ENCODE measurements around the gene NIPBL.
"Not testable (repeated sequence)": the region's sequence is repeated elsewhere in the genome, so short reads cannot be mapped to it uniquely, and the experiment has no call there.

The NIPBL gene

GRCh38 chr5:37029436-37029835, 152.9 kb downstream of the NIPBL start:
- DNase-seq (ENCODE audit: low spot score): no peak

- no peak for DNase-seq (ENCODE audit: low spot score)
Observed at GRCh38 chr5:37034955-37035354, 158.4 kb downstream of the NIPBL start.

- DNase-seq (ENCODE audit: low spot score): no peak
Observed at GRCh38 chr5:37037840-37038239, 161.3 kb downstream of the NIPBL start.

GRCh38 chr5:37039824-37040223, 163.3 kb downstream of the NIPBL start:
- DNase-seq (ENCODE audit: low spot score): no peak

- DNase-seq (ENCODE audit: low spot score): peak; percentile 74
Observed at GRCh38 chr5:37043693-37044092, 167.1 kb downstream of the NIPBL start.

GRCh38 chr5:37044120-37044519, 167.6 kb downstream of the NIPBL start:
- no peak for DNase-seq (ENCODE audit: low spot score)

- DNase-seq (ENCODE audit: low spot score): peak; percentile 76
Observed at GRCh38 chr5:37045703-37046102, 169.1 kb downstream of the NIPBL start.

GRCh38 chr5:37047947-37048346, 171.4 kb downstream of the NIPBL start:
- DNase-seq (ENCODE audit: low spot score): no peak

GRCh38 chr5:37054391-37054790, 177.8 kb downstream of the NIPBL start:
- DNase-seq (ENCODE audit: low spot score): peak; percentile 49

- DNase-seq (ENCODE audit: low spot score): no peak
Observed at GRCh38 chr5:37055383-37055990, 178.9 kb downstream of the NIPBL start.

- no peak for DNase-seq (ENCODE audit: low spot score)
Observed at GRCh38 chr5:37056762-37057161, 180.2 kb downstream of the NIPBL start.

- DNase-seq (ENCODE audit: low spot score): no peak
Observed at GRCh38 chr5:37060030-37060429, 183.5 kb downstream of the NIPBL start.

- DNase-seq (ENCODE audit: low spot score): peak; percentile 73
Observed at GRCh38 chr5:37063739-37064138, 187.2 kb downstream of the NIPBL start.

GRCh38 chr5:37064442-37064841, 187.9 kb downstream of the NIPBL start:
- no peak for DNase-seq (ENCODE audit: low spot score)

GRCh38 chr5:37071487-37071886, 194.9 kb downstream of the NIPBL start:
- no peak for DNase-seq (ENCODE audit: low spot score)

- DNase-seq (ENCODE audit: low spot score): peak; percentile 79
Observed at GRCh38 chr5:37071901-37072581, 195.5 kb downstream of the NIPBL start.

GRCh38 chr5:37075399-37075950, 198.9 kb downstream of the NIPBL start:
- no peak for DNase-seq (ENCODE audit: low spot score)

- DNase-seq (ENCODE audit: low spot score): no peak
Observed at GRCh38 chr5:37077146-37077545, 200.6 kb downstream of the NIPBL start.

GRCh38 chr5:37080697-37081096, 204.1 kb downstream of the NIPBL start:
- DNase-seq (ENCODE audit: low spot score): no peak

GRCh38 chr5:37082977-37083376, 206.4 kb downstream of the NIPBL start:
- DNase-seq (ENCODE audit: low spot score): not testable (repeated sequence)

- DNase-seq (ENCODE audit: low spot score): not testable (repeated sequence)
Observed at GRCh38 chr5:37086026-37086425, 209.5 kb downstream of the NIPBL start.

- no peak for DNase-seq (ENCODE audit: low spot score)
Observed at GRCh38 chr5:37086466-37087173, 210.1 kb downstream of the NIPBL start.

GRCh38 chr5:37088009-37088408, 211.4 kb downstream of the NIPBL start:
- no peak for DNase-seq (ENCODE audit: low spot score)
